Liver (tissue), 9 donors: ENCODE measurements around the gene PPT1. TPM values are rescaled to one million over a fixed set of nuclear protein-coding genes. Genes with fewer than 3 reads are reported as not detected.
"Not testable (repeated sequence)": the region's sequence is repeated elsewhere in the genome, so short reads cannot be mapped to it uniquely, and the experiment has no call there.

Experiments
- DNase-seq: peaks from one replicate; pipeline ENCODE4 v3.0.0-alpha.2; 2017; ENCODE audit warnings: low spot score
- H3K27ac ChIP-seq, 2 donors: one replicate each; pipeline ENCODE4 v1.7.0; 2013; ENCODE audit warnings: inconsistent platforms in 2 of 2, low read length in 2 of 2, control low read depth in 1 of 2, low read depth in 1 of 2, mild to moderate bottlenecking in 1 of 2
- H3K27me3 ChIP-seq, 4 donors: one replicate each; pipeline versions ENCODE4 v1.6.1 to v1.7.0; 2013; ENCODE audit warnings: low read length in 3 of 4, inconsistent platforms in 1 of 4, mild to moderate bottlenecking in 1 of 4, moderate library complexity in 1 of 4; ENCODE audit not compliant: control insufficient read depth in 4 of 4, insufficient read depth in 4 of 4
- H3K36me3 ChIP-seq, 4 donors: one replicate each; pipeline versions ENCODE4 v1.6.1 to v1.7.0; 2013; ENCODE audit warnings: low read length in 3 of 4, mild to moderate bottlenecking in 3 of 4, low read depth in 1 of 4, moderate library complexity in 1 of 4; ENCODE audit not compliant: control insufficient read depth in 4 of 4, insufficient read depth in 3 of 4
- H3K4me1 ChIP-seq, 4 donors: one replicate each; pipeline versions ENCODE4 v1.6.1 to v1.7.0; 2013; ENCODE audit warnings: low read length in 3 of 4, mild to moderate bottlenecking in 3 of 4, moderate library complexity in 1 of 4; ENCODE audit not compliant: control insufficient read depth in 4 of 4, insufficient read depth in 4 of 4
- H3K4me3 ChIP-seq, 3 donors: one replicate each; pipeline versions ENCODE4 v1.6.1 to v1.7.0; 2013; ENCODE audit warnings: low read length in 3 of 3, control low read depth in 1 of 3, low read depth in 1 of 3, mild to moderate bottlenecking in 1 of 3
- H3K9ac ChIP-seq, 2 donors: one replicate each; pipeline ENCODE4 v1.7.0; 2013; ENCODE audit warnings: low read length in 2 of 2, mild to moderate bottlenecking in 2 of 2, moderate library complexity in 2 of 2, control low read depth in 1 of 2, low read depth in 1 of 2
- H3K9me3 ChIP-seq, 4 donors: one replicate each; pipeline versions ENCODE4 v1.6.1 to v1.7.0; 2013; ENCODE audit warnings: low read length in 3 of 4; ENCODE audit not compliant: control insufficient read depth in 4 of 4
- ATF3 ChIP-seq: IDR thresholded peaks from 2 replicates; pipeline ENCODE4 v1.6.1; 2016; ENCODE audit warnings: antibody characterized with exemption
- CTCF ChIP-seq: fragments of 150-350 bp; IDR thresholded peaks from 2 replicates; pipeline ENCODE4 v1.5.1; 2017; ENCODE audit warnings: improper control_type of control experiment, low read depth, low read length; ENCODE audit not compliant: missing input control
- EGR1 ChIP-seq, 2 donors: IDR thresholded peaks; 2 replicates each; pipeline ENCODE4 v1.6.1; 2016 to 2018; ENCODE audit warnings: antibody characterized with exemption in 2 of 2, low read depth in 2 of 2
- FOXA1 ChIP-seq: IDR thresholded peaks from 2 replicates; pipeline ENCODE4 v1.6.1; 2016; ENCODE audit warnings: antibody characterized with exemption
- FOXA2 ChIP-seq: IDR thresholded peaks from 2 replicates; pipeline ENCODE4 v1.6.1; 2016; ENCODE audit warnings: antibody characterized with exemption
- GABPA ChIP-seq, 2 donors: IDR thresholded peaks in 1 of 2; conservative IDR thresholded peaks in 1 of 2; 2 replicates each; pipeline ENCODE4 v1.6.1; 2016; ENCODE audit warnings: antibody characterized with exemption in 2 of 2, mild to moderate bottlenecking in 1 of 2, moderate library complexity in 1 of 2
- HNF4A ChIP-seq, 2 donors: conservative IDR thresholded peaks; 2 replicates each; pipeline ENCODE4 v1.6.1; 2016; ENCODE audit warnings: antibody characterized with exemption in 2 of 2, mild to moderate bottlenecking in 2 of 2
- HNF4G ChIP-seq: IDR thresholded peaks from 2 replicates; pipeline ENCODE4 v1.6.1; 2016; ENCODE audit warnings: antibody characterized with exemption
- JUND ChIP-seq, 2 donors: IDR thresholded peaks; 2 replicates each; pipeline ENCODE4 v1.6.1; 2016; ENCODE audit warnings: antibody characterized with exemption in 2 of 2
- NR2F2 ChIP-seq: IDR thresholded peaks from 2 replicates; pipeline ENCODE4 v1.6.1; 2016; ENCODE audit warnings: antibody characterized with exemption
- RAD21 ChIP-seq, 2 donors: IDR thresholded peaks; 2 replicates each; pipeline ENCODE4 v1.6.1; 2016; ENCODE audit warnings: antibody characterized with exemption in 2 of 2, mild to moderate bottlenecking in 2 of 2
- RXRA ChIP-seq, 2 donors: IDR thresholded peaks; 2 replicates each; pipeline ENCODE4 v1.6.1; 2017 to 2018; ENCODE audit warnings: antibody characterized with exemption in 2 of 2, mild to moderate bottlenecking in 1 of 2
- SP1 ChIP-seq: IDR thresholded peaks from 2 replicates; pipeline ENCODE4 v1.6.1; 2018; ENCODE audit warnings: antibody characterized with exemption, mild to moderate bottlenecking
- TAF1 ChIP-seq: conservative IDR thresholded peaks from 2 replicates; pipeline ENCODE4 v1.6.1; 2016; ENCODE audit warnings: antibody characterized with exemption, mild to moderate bottlenecking
- YY1 ChIP-seq: IDR thresholded peaks from 2 replicates; pipeline ENCODE4 v1.6.1; 2016; ENCODE audit warnings: antibody characterized with exemption, mild to moderate bottlenecking
- ZBTB33 ChIP-seq: IDR thresholded peaks from 2 replicates; pipeline ENCODE4 v1.6.1; 2016; ENCODE audit warnings: antibody characterized with exemption
- WGBS: extraction: QIAGEN DNeasy Blood & Tissue Kit; methylation state at CpG from one replicate; pipeline ENCODE4 v1.1.7; 2013; 5-methylcytosine and 5-hydroxymethylcytosine counted together
- polyA plus RNA-seq, 2 donors: library from polyadenylated mRNA; stranded (reverse) in 1 of 2; unstranded in 1 of 2; fragments of 200-250 nt in 1 of 2; fragments of >200 nt in 1 of 2; fragmentation: Nextera tagmentation in 1 of 2; extraction: Ambion mirVana in 1 of 2; gene quantifications; one replicate each; pipeline versions ENCODE4 v1.2.1 to v1.2.3, GENCODE V29; 2013 to 2015
- total RNA-seq, 2 donors: library from RNA; depleted of rRNA; stranded (reverse); fragments of >200 nt; gene quantifications; one replicate each; pipeline ENCODE4 v1.2.3, GENCODE V29; 2014
- donor health status: healthy.
- donor health status: healthy.
- donor health status: healthy.
- donor health status: healthy.
- donor health status: healthy.

PPT1 gene
- total and polyA plus RNA-seq, 4 donors, result 15.4 to 46.8 (median 27.1) TPM

GRCh38 chr1:40038697-40039096 lies 58.4 kb downstream of the PPT1 start:
- no peaks in the 10 kb centered on the region for H3K9me3 ChIP-seq
- H3K4me1 ChIP-seq, result peaks cover 3 to 32% (median 24%) of the 10 kb centered on the region in 4 donors
- TF ChIP-seq CTCF (no peak), YY1 (no peak), RAD21 (IDR thresholded peaks at IDR 0.05) (no peak), RXRA (IDR thresholded peaks at IDR 0.05) (no peak), FOXA1 (no peak), TAF1 (no peak), JUND (IDR thresholded peaks at IDR 0.05) (no peak), HNF4G (no peak), EGR1 (IDR thresholded peaks at IDR 0.05; ENCODE audit: low read depth in 2 of 2) (no peak), SP1 (no peak), GABPA (IDR thresholded peaks at IDR 0.05 in 1 of 2, conservative IDR thresholded peaks at IDR 0.05 in 1 of 2) (no peak), HNF4A (conservative IDR thresholded peaks at IDR 0.05) (no peak), ATF3 (no peak), ZBTB33 (no peak)
- H3K9ac ChIP-seq, result no peak overlapping the region
- peaks cover 0 to 2% (median 0%) of the 10 kb centered on the region in 4 donors for H3K36me3 ChIP-seq
- H3K27ac ChIP-seq, result peak overlapping the region; percentile 91 to 99
- H3K4me3 ChIP-seq, result no peak overlapping the region
- H3K27me3 ChIP-seq, result no peaks in the 10 kb centered on the region
- WGBS, result 78% methylated on average over 3 of the region's 3 CpGs
- DNase-seq, result no peak

- not testable (repeated sequence) for H3K4me3 ChIP-seq, H3K27me3 ChIP-seq, H3K36me3 ChIP-seq, H3K9me3 ChIP-seq, DNase-seq, H3K27ac ChIP-seq, H3K9ac ChIP-seq
- H3K4me1 ChIP-seq, result peaks cover 3 to 26% (median 17%) of the 10 kb centered on the region in 4 donors
- WGBS, result 95% methylated on average over 8 of the region's 8 CpGs
Observed at GRCh38 chr1:40037254-40037653, 59.8 kb downstream of the PPT1 start.

GRCh38 chr1:40036574-40036973 lies 60.5 kb downstream of the PPT1 start:
- Histone ChIP-seq H3K36me3 (no peaks in the 10 kb centered on the region), H3K4me1 (peaks cover 3 to 24% (median 12%) of the 10 kb centered on the region in 4 donors), H3K27me3 (no peaks in the 10 kb centered on the region), H3K9me3 (no peaks in the 10 kb centered on the region), H3K27ac (no peak overlapping the region), H3K4me3 (no peak overlapping the region), H3K9ac (no peak overlapping the region)
- WGBS, result 24% methylated on average over 4 of the region's 4 CpGs
- no peak for DNase-seq
- no peak for TF ChIP-seq GABPA (IDR thresholded peaks at IDR 0.05 in 1 of 2, conservative IDR thresholded peaks at IDR 0.05 in 1 of 2)
- TF ChIP-seq HNF4A (conservative IDR thresholded peaks at IDR 0.05), result no peak
- no peak for TF ChIP-seq CTCF
- no peak for TF ChIP-seq FOXA2
- no peak for TF ChIP-seq JUND (IDR thresholded peaks at IDR 0.05)
- TF ChIP-seq NR2F2, result no peak
- no peak for TF ChIP-seq YY1
- no peak for TF ChIP-seq TAF1
- no peak for TF ChIP-seq ZBTB33
